Loucy (cell line): ENCODE measurements around the gene LSP1.
"Not testable (repeated sequence)": the region's sequence is repeated elsewhere in the genome, so short reads cannot be mapped to it uniquely, and the experiment has no call there.

Experiments used
- H2AFZ ChIP-seq: fragments of 200-600 bp; sonication (generic); 2 replicates; pipeline ENCODE4 v1.6.0; 2016; ENCODE audit warnings: antibody characterized with exemption, mild to moderate bottlenecking, low read length, moderate library complexity
- H3F3A ChIP-seq: fragments of 200-600 bp; 2 replicates; pipeline ENCODE4 v1.6.0; 2016; ENCODE audit warnings: antibody characterized with exemption, low read depth, mild to moderate bottlenecking
- H3K27me3 ChIP-seq: fragments of 200-600 bp; sonication (generic); 2 replicates; pipeline ENCODE4 v1.6.1; 2014; ENCODE audit warnings: low read length, mild to moderate bottlenecking; ENCODE audit not compliant: insufficient read depth, poor library complexity, severe bottlenecking
- H3K36me3 ChIP-seq: fragments of 200-600 bp; sonication (generic); 2 replicates; pipeline ENCODE4 v1.6.1; 2016; ENCODE audit warnings: low read length; ENCODE audit not compliant: insufficient read depth
- H3K4me1 ChIP-seq: fragments of 200-600 bp; sonication (generic); 2 replicates; pipeline ENCODE4 v1.5.1; 2014; ENCODE audit warnings: low read length, mild to moderate bottlenecking; ENCODE audit not compliant: insufficient read depth, poor library complexity, severe bottlenecking
- H3K4me2 ChIP-seq: fragments of 200-600 bp; sonication (generic); 2 replicates; pipeline ENCODE4 v1.6.0; 2014; ENCODE audit warnings: antibody characterized with exemption, low read length, low read depth, mild to moderate bottlenecking; ENCODE audit not compliant: poor library complexity, severe bottlenecking
- H3K4me3 ChIP-seq: fragments of 200-600 bp; sonication (generic); 2 replicates; pipeline ENCODE4 v1.5.1; 2014; ENCODE audit warnings: low read length, mild to moderate bottlenecking, mixed read lengths; ENCODE audit not compliant: poor library complexity, severe bottlenecking
- H3K79me2 ChIP-seq: fragments of 200-600 bp; sonication (generic); 2 replicates; pipeline ENCODE4 v1.6.1; 2014; ENCODE audit warnings: low read length; ENCODE audit not compliant: insufficient read depth
- H3K9ac ChIP-seq: fragments of 200-600 bp; sonication (generic); 2 replicates; pipeline ENCODE4 v1.6.0; 2014; ENCODE audit warnings: mild to moderate bottlenecking, low read depth, low read length, moderate library complexity; ENCODE audit not compliant: poor library complexity, severe bottlenecking
- H3K9me2 ChIP-seq: fragments of 200-600 bp; sonication (generic); replicated peaks from 2 replicates; pipeline ENCODE4 v1.6.1; 2016; ENCODE audit warnings: low read depth, low read length, mixed read lengths
- H3K9me3 ChIP-seq: fragments of 200-600 bp; sonication (generic); 2 replicates; pipeline ENCODE4 v1.6.1; 2014; ENCODE audit warnings: mild to moderate bottlenecking, antibody characterized with exemption, low read length, low read depth; ENCODE audit not compliant: insufficient read depth
- H4K20me1 ChIP-seq: fragments of 200-600 bp; sonication (generic); 2 replicates; pipeline ENCODE4 v1.6.0; 2014; ENCODE audit warnings: antibody characterized with exemption, low read length, mild to moderate bottlenecking; ENCODE audit not compliant: insufficient read depth, poor library complexity, severe bottlenecking
- EZH2phosphoT487 ChIP-seq: fragments of 200-600 bp; IDR thresholded peaks from 2 replicates; pipeline ENCODE4 v1.6.1; 2018; ENCODE audit warnings: antibody characterized with exemption, mild to moderate bottlenecking, moderate library complexity, borderline replicate concordance
- TF ChIP-seq, protein P1 (sequence below): fragments of 200-600 bp; sonication (generic); conservative IDR thresholded peaks from 2 replicates; pipeline ENCODE4 v1.5.1; 2014; ENCODE audit warnings: mild to moderate bottlenecking, antibody characterized with exemption, low read length

Gene LSP1

DNA sequence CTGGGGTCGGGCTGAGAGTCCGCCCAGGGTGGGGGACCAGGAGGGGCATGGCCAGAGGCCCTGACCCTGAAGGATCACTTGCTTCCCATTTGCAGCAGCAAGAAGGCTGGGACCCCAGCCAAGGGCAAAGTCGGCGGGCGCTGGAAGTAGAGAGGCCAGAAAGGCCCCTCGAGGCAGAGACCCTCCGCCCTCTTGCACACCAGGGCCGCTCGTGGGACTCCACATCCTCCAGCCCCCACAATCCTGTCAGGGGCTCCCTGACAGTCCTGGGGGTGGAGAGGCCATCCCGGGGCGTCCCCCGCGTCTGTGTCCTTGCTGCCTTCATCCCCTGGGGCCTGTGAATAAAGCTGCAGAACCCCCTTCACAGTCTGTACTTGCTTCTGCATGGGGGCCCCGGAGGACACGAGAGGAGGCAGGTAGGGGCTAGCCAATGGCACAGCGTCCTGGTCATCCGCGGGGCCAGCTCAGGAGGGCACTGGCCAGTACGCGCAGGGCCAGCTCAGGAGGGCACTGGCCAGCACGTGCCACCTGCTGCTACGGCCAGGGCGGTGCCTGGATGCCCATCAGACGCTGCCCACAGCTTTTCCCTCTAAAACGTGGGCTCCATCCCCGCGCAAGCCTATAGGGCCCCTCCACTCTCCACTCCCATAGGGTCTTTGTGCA, 85.6 kb downstream of the LSP1 start:
- TF ChIP-seq, protein P1, sequence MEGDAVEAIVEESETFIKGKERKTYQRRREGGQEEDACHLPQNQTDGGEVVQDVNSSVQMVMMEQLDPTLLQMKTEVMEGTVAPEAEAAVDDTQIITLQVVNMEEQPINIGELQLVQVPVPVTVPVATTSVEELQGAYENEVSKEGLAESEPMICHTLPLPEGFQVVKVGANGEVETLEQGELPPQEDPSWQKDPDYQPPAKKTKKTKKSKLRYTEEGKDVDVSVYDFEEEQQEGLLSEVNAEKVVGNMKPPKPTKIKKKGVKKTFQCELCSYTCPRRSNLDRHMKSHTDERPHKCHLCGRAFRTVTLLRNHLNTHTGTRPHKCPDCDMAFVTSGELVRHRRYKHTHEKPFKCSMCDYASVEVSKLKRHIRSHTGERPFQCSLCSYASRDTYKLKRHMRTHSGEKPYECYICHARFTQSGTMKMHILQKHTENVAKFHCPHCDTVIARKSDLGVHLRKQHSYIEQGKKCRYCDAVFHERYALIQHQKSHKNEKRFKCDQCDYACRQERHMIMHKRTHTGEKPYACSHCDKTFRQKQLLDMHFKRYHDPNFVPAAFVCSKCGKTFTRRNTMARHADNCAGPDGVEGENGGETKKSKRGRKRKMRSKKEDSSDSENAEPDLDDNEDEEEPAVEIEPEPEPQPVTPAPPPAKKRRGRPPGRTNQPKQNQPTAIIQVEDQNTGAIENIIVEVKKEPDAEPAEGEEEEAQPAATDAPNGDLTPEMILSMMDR = no peak
- no peak for TF ChIP-seq EZH2phosphoT487
- Histone ChIP-seq H3K36me3 (no peaks in the 10 kb centered on the region), H3K9me3 (no peaks in the 10 kb centered on the region), H3K4me2 (no peak overlapping the region), H3K9me2 (no peaks in the 10 kb centered on the region), H2AFZ (no peak overlapping the region), H3K4me1 (peaks cover 6% of the 10 kb centered on the region), H3K4me3 (no peak overlapping the region), H4K20me1 (no peaks in the 10 kb centered on the region), H3K79me2 (no peaks in the 10 kb centered on the region), H3K9ac (no peak overlapping the region), H3K27me3 (no peaks in the 10 kb centered on the region), H3F3A (no peaks in the 10 kb centered on the region)

DNA sequence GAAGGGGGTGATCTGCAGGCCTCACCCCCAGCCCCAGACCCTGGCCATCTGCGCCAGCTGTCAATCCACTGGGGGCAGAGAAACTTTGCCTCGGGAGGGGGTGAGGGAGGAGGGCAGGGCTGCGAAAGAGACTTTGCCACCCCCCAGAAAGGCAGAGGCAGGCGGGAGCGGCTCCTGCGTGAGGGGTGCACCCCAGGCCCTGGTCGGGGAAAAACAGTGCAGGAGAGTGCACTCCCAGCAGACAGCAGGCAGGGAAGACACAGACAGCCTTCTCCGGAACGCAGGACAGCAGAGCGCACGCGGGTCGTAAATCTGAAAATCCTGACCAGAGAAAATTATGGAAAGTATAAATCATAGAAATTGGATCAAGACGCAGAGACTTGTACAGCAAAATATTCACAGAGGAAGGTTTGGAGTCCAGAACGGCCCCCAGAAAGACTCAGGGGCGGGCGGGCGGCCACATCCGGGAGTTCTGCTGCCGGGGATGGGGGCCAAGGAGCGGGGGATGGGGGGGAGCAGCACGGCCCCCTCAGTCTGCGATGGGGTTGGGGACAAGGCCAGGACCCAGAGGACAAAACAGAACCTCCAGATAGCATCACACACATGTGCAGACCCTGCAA, 86.2 kb downstream of the LSP1 start:
- H2AFZ ChIP-seq = no peak overlapping the region
- H3K9me3 ChIP-seq = no peaks in the 10 kb centered on the region
- no peaks in the 10 kb centered on the region for H3F3A ChIP-seq
- H3K4me3 ChIP-seq = no peak overlapping the region
- H3K36me3 ChIP-seq = no peaks in the 10 kb centered on the region
- no peaks in the 10 kb centered on the region for H3K27me3 ChIP-seq
- peaks cover 6% of the 10 kb centered on the region for H3K4me1 ChIP-seq
- no peaks in the 10 kb centered on the region for H3K9me2 ChIP-seq
- H4K20me1 ChIP-seq = no peaks in the 10 kb centered on the region
- TF ChIP-seq, protein P1 = no peak
- no peak for TF ChIP-seq EZH2phosphoT487
- no peaks in the 10 kb centered on the region for H3K79me2 ChIP-seq
- no peak overlapping the region for H3K4me2 ChIP-seq
- H3K9ac ChIP-seq = no peak overlapping the region

DNA sequence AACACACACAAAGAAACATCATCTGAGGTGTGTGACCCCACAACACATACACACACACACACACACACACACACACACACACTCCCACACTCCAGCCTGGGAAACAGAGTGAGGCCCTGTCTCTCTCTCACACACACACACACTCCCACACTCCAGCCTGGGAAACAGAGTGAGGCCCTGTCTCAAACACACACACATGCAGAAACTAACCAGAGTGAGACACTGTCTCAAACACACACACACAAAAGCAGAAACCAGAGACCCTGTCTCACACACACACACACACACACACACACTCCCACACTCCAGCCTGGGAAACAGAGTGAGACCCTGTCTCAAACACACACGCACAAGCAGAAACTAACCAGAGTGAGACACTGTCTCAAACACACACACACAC, 86.9 kb downstream of the LSP1 start:
- H3K4me3 ChIP-seq, H3K36me3 ChIP-seq, H3K27me3 ChIP-seq, H3K9me3 ChIP-seq, H3K4me2 ChIP-seq, H3F3A ChIP-seq, H2AFZ ChIP-seq, H3K9me2 ChIP-seq, H3K79me2 ChIP-seq, H3K9ac ChIP-seq, H4K20me1 ChIP-seq, H3K4me1 ChIP-seq: not testable (repeated sequence)
